ENCODE data around the gene FEM1A. TPM values are rescaled to one million over a fixed set of nuclear protein-coding genes. Genes with fewer than 3 reads are reported as not detected.
"Not testable (repeated sequence)": the region's sequence is repeated elsewhere in the genome, so short reads cannot be mapped to it uniquely, and the experiment has no call there.

Gene FEM1A
- total and polyA plus RNA-seq, 9 of the 15 experiments (the other 6 are each of a cell fraction or from before 2014, with no cell fraction given): 0.08 to 19.0 (median 6.8) TPM

DNA sequence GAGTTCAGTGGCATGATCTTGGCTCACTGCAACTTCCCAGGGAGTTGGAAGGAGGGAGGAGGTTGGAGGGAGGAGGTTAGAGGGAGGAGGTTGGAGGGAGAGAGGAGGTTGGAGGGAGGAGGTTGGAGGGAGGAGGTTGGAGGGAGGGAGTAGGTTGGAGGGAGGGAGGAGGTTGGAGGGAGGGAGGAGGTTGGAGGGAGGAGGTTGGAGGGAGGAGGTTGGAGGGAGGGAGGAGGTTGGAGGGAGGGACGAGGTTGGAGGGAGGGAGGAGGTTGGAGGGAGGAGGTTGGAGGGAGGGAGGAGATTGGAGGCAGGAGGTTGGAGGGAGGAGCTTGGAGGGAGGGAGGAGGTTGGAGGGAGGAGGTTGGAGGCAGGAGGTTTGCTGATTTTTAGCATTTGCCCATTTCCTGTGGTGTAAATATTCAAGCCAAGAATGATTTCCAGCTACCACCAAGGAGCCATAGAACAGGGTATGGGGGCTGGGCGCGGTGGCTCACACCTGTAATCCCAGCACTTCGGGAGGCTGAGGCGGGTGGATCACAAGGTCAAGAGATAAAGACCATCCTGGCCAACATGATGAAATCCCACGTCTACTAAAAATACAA is 5.0 kb upstream of the FEM1A start:
- FAIRE-seq; H3K4me2 ChIP-seq (ENCODE audit: insufficient read depth, low read length); H3K9me3 ChIP-seq (replicated peaks; ENCODE audit: control insufficient read depth, insufficient read depth, low read depth, low read length); POLR2A ChIA-PET; H3K4me3 ChIP-seq; CTCF ChIA-PET (ENCODE audit: low intra/inter-chr PET ratio); H4K20me1 ChIP-seq (replicated peaks; ENCODE audit: control insufficient read depth, insufficient read depth, low read length); H3K27ac ChIP-seq (ENCODE audit: extremely low read depth, low read depth, low read length); in situ Hi-C loops (cut with MboI); H3K9ac ChIP-seq (ENCODE audit: insufficient read depth in 1 of 2, low read depth in 2 of 2, low read length in 2 of 2); ATAC-seq; H3K9me1 ChIP-seq (ENCODE audit: control insufficient read depth, insufficient read depth, low read length); BruUV-seq (replicated peaks); H3K36me3 ChIP-seq (ENCODE audit: control insufficient read depth, insufficient read depth, low read length); H2AFZ ChIP-seq (ENCODE audit: low read depth, low read length); DNase-seq (ENCODE audit: extremely low read depth in 1 of 4, low spot score in 3 of 4); H3K79me2 ChIP-seq (ENCODE audit: control insufficient read depth, insufficient read depth, low read length); intact Hi-C loops (cut with micrococcal nuclease): not testable (repeated sequence)
- TF ChIP-seq ZNF263 (CRISPR knock-in tag; IDR thresholded peaks at IDR 0.05; ENCODE audit: borderline replicate concordance): peak; percentile 92
- Histone ChIP-seq H3K27me3 (ENCODE audit: control insufficient read depth in 2 of 2, insufficient read depth in 2 of 2, low read length in 2 of 2) (peaks cover 8 to 24% of the 10 kb centered on the region in 2 experiments; a peak in 4 of 5 replicates), H3K4me1 (replicated peaks in 1 of 2; ENCODE audit: control insufficient read depth in 2 of 2, insufficient read depth in 2 of 2, low read length in 2 of 2) (peaks cover 0 to 14% of the 10 kb centered on the region in 2 experiments; a peak in 3 of 5 replicates)
- 24% methylated on average over 5 of the region's 6 CpGs for WGBS (ENCODE audit: insufficient coverage, low coverage, missing lambda C conversion rate)

DNA sequence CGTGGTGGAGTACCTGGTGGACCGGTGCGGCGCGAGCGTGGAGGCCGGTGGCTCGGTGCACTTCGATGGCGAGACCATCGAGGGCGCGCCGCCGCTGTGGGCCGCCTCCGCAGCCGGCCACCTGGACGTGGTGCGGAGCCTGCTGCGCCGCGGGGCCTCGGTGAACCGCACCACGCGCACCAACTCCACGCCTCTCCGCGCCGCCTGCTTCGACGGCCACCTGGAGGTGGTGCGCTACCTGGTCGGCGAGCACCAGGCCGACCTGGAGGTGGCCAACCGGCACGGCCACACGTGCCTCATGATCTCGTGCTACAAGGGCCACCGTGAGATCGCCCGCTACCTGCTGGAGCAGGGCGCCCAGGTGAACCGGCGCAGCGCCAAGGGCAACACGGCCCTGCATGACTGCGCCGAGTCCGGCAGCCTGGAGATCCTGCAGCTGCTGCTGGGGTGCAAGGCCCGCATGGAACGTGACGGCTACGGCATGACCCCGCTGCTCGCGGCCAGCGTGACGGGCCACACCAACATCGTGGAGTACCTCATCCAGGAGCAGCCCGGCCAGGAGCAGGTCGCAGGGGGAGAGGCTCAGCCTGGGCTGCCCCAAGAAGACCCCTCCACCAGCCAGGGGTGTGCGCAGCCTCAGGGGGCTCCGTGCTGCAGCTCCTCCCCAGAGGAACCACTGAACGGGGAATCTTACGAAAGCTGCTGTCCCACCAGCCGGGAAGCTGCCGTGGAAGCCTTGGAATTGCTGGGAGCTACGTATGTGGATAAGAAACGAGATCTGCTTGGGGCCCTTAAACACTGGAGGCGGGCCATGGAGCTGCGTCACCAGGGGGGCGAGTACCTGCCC is 708 bp downstream of the FEM1A start:
- WGBS (ENCODE audit: insufficient coverage, low coverage, missing lambda C conversion rate): under 1% methylated on average over 52 of the region's 75 CpGs
- CTCF ChIA-PET (ENCODE audit: low intra/inter-chr PET ratio): interaction anchor here (2.3 kb wide), 1 partner anchor 59 kb away, joined by 28 read pairs; no protein-coding TSS in a partner anchor
- Histone ChIP-seq H3K79me2 (ENCODE audit: control insufficient read depth, insufficient read depth, low read length) (peaks cover 53% of the 10 kb centered on the region), H3K36me3 (ENCODE audit: control insufficient read depth, insufficient read depth, low read length) (peaks cover 47% of the 10 kb centered on the region; the same call in 2 of the 3 replicates), H3K27ac (ENCODE audit: extremely low read depth, low read depth, low read length) (peak overlapping the region; percentile 98), H4K20me1 (replicated peaks; ENCODE audit: control insufficient read depth, insufficient read depth, low read length) (peaks cover 19% of the 10 kb centered on the region), H3K4me3 (peak overlapping the region; percentile 93), H3K9ac (ENCODE audit: insufficient read depth in 1 of 2, low read depth in 2 of 2, low read length in 2 of 2) (peak overlapping the region; percentile 95 to 100), H3K4me1 (replicated peaks in 1 of 2; ENCODE audit: control insufficient read depth in 2 of 2, insufficient read depth in 2 of 2, low read length in 2 of 2) (peaks cover 14 to 52% of the 10 kb centered on the region in 2 experiments), H2AFZ (ENCODE audit: low read depth, low read length) (peak overlapping the region; percentile 68), H3K4me2 (ENCODE audit: insufficient read depth, low read length) (peak overlapping the region; percentile 88)
- intact Hi-C loops (cut with micrococcal nuclease); ATAC-seq; BruUV-seq (replicated peaks); FAIRE-seq; H3K27me3 ChIP-seq (ENCODE audit: control insufficient read depth in 2 of 2, insufficient read depth in 2 of 2, low read length in 2 of 2); H3K9me1 ChIP-seq (ENCODE audit: control insufficient read depth, insufficient read depth, low read length); H3K9me3 ChIP-seq (replicated peaks; ENCODE audit: control insufficient read depth, insufficient read depth, low read depth, low read length): not testable (repeated sequence)
- in situ Hi-C loops (cut with MboI): loop anchor here (5.0 to 10.0 kb wide), 2 partner anchors 60 to 217 kb away; no protein-coding TSS in a partner anchor
- DNase-seq (ENCODE audit: extremely low read depth in 1 of 4, low spot score in 3 of 4): peak in 2 of 4 experiments; percentile 33 to 35
- POLR2A ChIA-PET: interaction anchor here (0.8 to 1.4 kb wide), 5 partner anchors 8 to 70 kb away, joined by 3 to 10 read pairs (median 8); no protein-coding TSS in a partner anchor
- TF ChIP-seq IRF2 (CRISPR knock-in tag; IDR thresholded peaks at IDR 0.05): 0 out of 2 replicates have a peak, but pooled peaks have one; percentile 34
- TF ChIP-seq, protein P1, sequence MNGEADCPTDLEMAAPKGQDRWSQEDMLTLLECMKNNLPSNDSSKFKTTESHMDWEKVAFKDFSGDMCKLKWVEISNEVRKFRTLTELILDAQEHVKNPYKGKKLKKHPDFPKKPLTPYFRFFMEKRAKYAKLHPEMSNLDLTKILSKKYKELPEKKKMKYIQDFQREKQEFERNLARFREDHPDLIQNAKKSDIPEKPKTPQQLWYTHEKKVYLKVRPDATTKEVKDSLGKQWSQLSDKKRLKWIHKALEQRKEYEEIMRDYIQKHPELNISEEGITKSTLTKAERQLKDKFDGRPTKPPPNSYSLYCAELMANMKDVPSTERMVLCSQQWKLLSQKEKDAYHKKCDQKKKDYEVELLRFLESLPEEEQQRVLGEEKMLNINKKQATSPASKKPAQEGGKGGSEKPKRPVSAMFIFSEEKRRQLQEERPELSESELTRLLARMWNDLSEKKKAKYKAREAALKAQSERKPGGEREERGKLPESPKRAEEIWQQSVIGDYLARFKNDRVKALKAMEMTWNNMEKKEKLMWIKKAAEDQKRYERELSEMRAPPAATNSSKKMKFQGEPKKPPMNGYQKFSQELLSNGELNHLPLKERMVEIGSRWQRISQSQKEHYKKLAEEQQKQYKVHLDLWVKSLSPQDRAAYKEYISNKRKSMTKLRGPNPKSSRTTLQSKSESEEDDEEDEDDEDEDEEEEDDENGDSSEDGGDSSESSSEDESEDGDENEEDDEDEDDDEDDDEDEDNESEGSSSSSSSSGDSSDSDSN (IDR thresholded peaks at IDR 0.05; ENCODE audit: borderline replicate concordance in 1 of 2, low read depth in 2 of 2, low read length in 2 of 2): 0 out of 4 replicates have a peak, but pooled peaks of 1 of the 2 experiments have one; percentile 46
- TF ChIP-seq SUPT5H (IDR thresholded peaks at IDR 0.05): peak; percentile 6; the same call in 1 of the 2 replicates
- 0 out of 2 replicates have a peak, but pooled peaks have one; percentile 22 for TF ChIP-seq ZNF431 (CRISPR knock-in tag; IDR thresholded peaks at IDR 0.05)
- TF ChIP-seq BHLHE40 (IDR thresholded peaks at IDR 0.05; ENCODE audit: low read length): peak; percentile 52
- peak in 1 of 2 experiments; percentile 46; a peak in 1 of 4 replicates for TF ChIP-seq HDAC1 (IDR thresholded peaks at IDR 0.05)
- peak; percentile 42 for TF ChIP-seq L3MBTL2 (IDR thresholded peaks at IDR 0.05)
- TF ChIP-seq KAT7 (CRISPR knock-in tag; IDR thresholded peaks at IDR 0.05; ENCODE audit: borderline replicate concordance): peak; percentile 24; the same call in 1 of the 2 replicates
- TF ChIP-seq U2AF1 (optimal IDR thresholded peaks at IDR 0.05; ENCODE audit: low read depth, low read length): peak; percentile 61
- peak in 1 of 2 experiments; percentile 36; a peak in 2 of 4 replicates for TF ChIP-seq NRF1 (conservative IDR thresholded peaks at IDR 0.05 in 1 of 2, IDR thresholded peaks at IDR 0.05 in 1 of 2)
